Measurements from ENCODE around the gene YBEY. TPM values are rescaled to one million over a fixed set of nuclear protein-coding genes. Genes with fewer than 3 reads are reported as not detected.
A peak's percentile ranks its signal among the peaks of the same experiment; 100 is the strongest.
"Not testable (repeated sequence)": the region's sequence is repeated elsewhere in the genome, so short reads cannot be mapped to it uniquely, and the experiment has no call there.

The YBEY gene
- total RNA-seq (2012; rRNA removed) = 17.2 and 19.0 TPM in 2 replicates

- Histone ChIP-seq H3K36me3 (ENCODE audit: insufficient read depth, low read length) (peaks cover 24% of the 10 kb centered on the region), H3K27me3 (ENCODE audit: control insufficient read depth, insufficient read depth, low read length) (no peaks in the 10 kb centered on the region), H3K4me2 (ENCODE audit: low read length) (peak within 1 kb of the TSS; percentile 84), H3K9ac (ENCODE audit: low read depth, low read length) (peak within 1 kb of the TSS; percentile 97), H3K4me1 (ENCODE audit: control insufficient read depth, insufficient read depth, low read length) (peaks cover 19% of the 10 kb centered on the region), H3K9me3 (replicated peaks; ENCODE audit: low read length) (no peaks in the 10 kb centered on the region), H3K4me3 (ENCODE audit: low read length) (peak within 1 kb of the TSS; percentile 93)
Measured at GRCh38 chr21:46285761-46286647, at the start of gene YBEY. TSS of gene YBEY (plus strand) at chr21:46286342. CDS start at chr21:46286914, 572 bp downstream.

GRCh38 chr21:46237474-46237873, 48.7 kb upstream of the YBEY start:
- peaks cover 80% of the 10 kb centered on the region for H3K36me3 ChIP-seq (ENCODE audit: insufficient read depth, low read length)
- no peak overlapping the region for H3K4me2 ChIP-seq (ENCODE audit: low read length)

GRCh38 chr21:46239817-46240325, 46.3 kb upstream of the YBEY start:
- Histone ChIP-seq H3K9ac (ENCODE audit: low read depth, low read length) (no peak overlapping the region), H3K4me1 (ENCODE audit: control insufficient read depth, insufficient read depth, low read length) (no peaks in the 10 kb centered on the region), H3K4me2 (ENCODE audit: low read length) (no peak overlapping the region), H3K27me3 (ENCODE audit: control insufficient read depth, insufficient read depth, low read length) (no peaks in the 10 kb centered on the region), H3K9me3 (replicated peaks; ENCODE audit: low read length) (no peaks in the 10 kb centered on the region), H3K36me3 (ENCODE audit: insufficient read depth, low read length) (peaks cover 81% of the 10 kb centered on the region), H3K4me3 (ENCODE audit: low read length) (no peak overlapping the region)

More at GRCh38 chr21:46237474-46237873, 48.7 kb upstream of the YBEY start:
- no peaks in the 10 kb centered on the region for H3K9me3 ChIP-seq (replicated peaks; ENCODE audit: low read length)
- no peaks in the 10 kb centered on the region for H3K27me3 ChIP-seq (ENCODE audit: control insufficient read depth, insufficient read depth, low read length)
- H3K4me1 ChIP-seq (ENCODE audit: control insufficient read depth, insufficient read depth, low read length) = no peaks in the 10 kb centered on the region
- H3K9ac ChIP-seq (ENCODE audit: low read depth, low read length) = no peak overlapping the region
- no peak overlapping the region for H3K4me3 ChIP-seq (ENCODE audit: low read length)

GRCh38 chr21:46241577-46241976, 44.6 kb upstream of the YBEY start:
- not testable (repeated sequence) for H3K9me3 ChIP-seq (replicated peaks; ENCODE audit: low read length)
- peaks cover 80% of the 10 kb centered on the region for H3K36me3 ChIP-seq (ENCODE audit: insufficient read depth, low read length)

GRCh38 chr21:46243325-46243724, 42.8 kb upstream of the YBEY start:
- H3K4me3 ChIP-seq (ENCODE audit: low read length) = no peak overlapping the region
- H3K9ac ChIP-seq (ENCODE audit: low read depth, low read length) = no peak overlapping the region
- H3K4me2 ChIP-seq (ENCODE audit: low read length) = no peak overlapping the region
- peaks cover 92% of the 10 kb centered on the region for H3K36me3 ChIP-seq (ENCODE audit: insufficient read depth, low read length)
- no peaks in the 10 kb centered on the region for H3K27me3 ChIP-seq (ENCODE audit: control insufficient read depth, insufficient read depth, low read length)
- no peaks in the 10 kb centered on the region for H3K4me1 ChIP-seq (ENCODE audit: control insufficient read depth, insufficient read depth, low read length)
- no peaks in the 10 kb centered on the region for H3K9me3 ChIP-seq (replicated peaks; ENCODE audit: low read length)

More at GRCh38 chr21:46241577-46241976, 44.6 kb upstream of the YBEY start:
- not testable (repeated sequence) for H3K4me3 ChIP-seq (ENCODE audit: low read length); H3K4me2 ChIP-seq (ENCODE audit: low read length); H3K27me3 ChIP-seq (ENCODE audit: control insufficient read depth, insufficient read depth, low read length); H3K9ac ChIP-seq (ENCODE audit: low read depth, low read length); H3K4me1 ChIP-seq (ENCODE audit: control insufficient read depth, insufficient read depth, low read length)

- Histone ChIP-seq H3K27me3 (ENCODE audit: control insufficient read depth, insufficient read depth, low read length) (no peaks in the 10 kb centered on the region), H3K4me1 (ENCODE audit: control insufficient read depth, insufficient read depth, low read length) (no peaks in the 10 kb centered on the region), H3K4me2 (ENCODE audit: low read length) (no peak overlapping the region), H3K9ac (ENCODE audit: low read depth, low read length) (no peak overlapping the region), H3K4me3 (ENCODE audit: low read length) (no peak overlapping the region), H3K9me3 (replicated peaks; ENCODE audit: low read length) (no peaks in the 10 kb centered on the region), H3K36me3 (ENCODE audit: insufficient read depth, low read length) (peaks cover 88% of the 10 kb centered on the region)
Measured at GRCh38 chr21:46243960-46244361, 42.2 kb upstream of the YBEY start.

GRCh38 chr21:46244602-46245001, 41.5 kb upstream of the YBEY start:
- Histone ChIP-seq H3K36me3 (ENCODE audit: insufficient read depth, low read length) (peaks cover 87% of the 10 kb centered on the region), H3K4me3 (ENCODE audit: low read length) (no peak overlapping the region), H3K4me1 (ENCODE audit: control insufficient read depth, insufficient read depth, low read length) (no peaks in the 10 kb centered on the region), H3K27me3 (ENCODE audit: control insufficient read depth, insufficient read depth, low read length) (no peaks in the 10 kb centered on the region), H3K9ac (ENCODE audit: low read depth, low read length) (no peak overlapping the region), H3K9me3 (replicated peaks; ENCODE audit: low read length) (no peaks in the 10 kb centered on the region), H3K4me2 (ENCODE audit: low read length) (no peak overlapping the region)

GRCh38 chr21:46245213-46245915, 40.8 kb upstream of the YBEY start:
- no peak overlapping the region for H3K9ac ChIP-seq (ENCODE audit: low read depth, low read length)
- peaks cover 88% of the 10 kb centered on the region for H3K36me3 ChIP-seq (ENCODE audit: insufficient read depth, low read length)
- no peak overlapping the region for H3K4me2 ChIP-seq (ENCODE audit: low read length)
- H3K4me1 ChIP-seq (ENCODE audit: control insufficient read depth, insufficient read depth, low read length) = no peaks in the 10 kb centered on the region
- H3K27me3 ChIP-seq (ENCODE audit: control insufficient read depth, insufficient read depth, low read length) = no peaks in the 10 kb centered on the region
- H3K9me3 ChIP-seq (replicated peaks; ENCODE audit: low read length) = no peaks in the 10 kb centered on the region
- no peak overlapping the region for H3K4me3 ChIP-seq (ENCODE audit: low read length)

- Histone ChIP-seq H3K4me1 (ENCODE audit: control insufficient read depth, insufficient read depth, low read length) (no peaks in the 10 kb centered on the region), H3K4me3 (ENCODE audit: low read length) (no peak overlapping the region), H3K9me3 (replicated peaks; ENCODE audit: low read length) (no peaks in the 10 kb centered on the region), H3K9ac (ENCODE audit: low read depth, low read length) (no peak overlapping the region), H3K27me3 (ENCODE audit: control insufficient read depth, insufficient read depth, low read length) (no peaks in the 10 kb centered on the region), H3K4me2 (ENCODE audit: low read length) (no peak overlapping the region), H3K36me3 (ENCODE audit: insufficient read depth, low read length) (peaks cover 88% of the 10 kb centered on the region)
Measured at GRCh38 chr21:46246345-46246744, 39.8 kb upstream of the YBEY start.

GRCh38 chr21:46247699-46248421, 38.3 kb upstream of the YBEY start:
- no peaks in the 10 kb centered on the region for H3K4me1 ChIP-seq (ENCODE audit: control insufficient read depth, insufficient read depth, low read length)
- no peak overlapping the region for H3K9ac ChIP-seq (ENCODE audit: low read depth, low read length)
- no peaks in the 10 kb centered on the region for H3K27me3 ChIP-seq (ENCODE audit: control insufficient read depth, insufficient read depth, low read length)
- H3K4me3 ChIP-seq (ENCODE audit: low read length) = no peak overlapping the region
- H3K9me3 ChIP-seq (replicated peaks; ENCODE audit: low read length) = no peaks in the 10 kb centered on the region
- peaks cover 87% of the 10 kb centered on the region for H3K36me3 ChIP-seq (ENCODE audit: insufficient read depth, low read length)
- no peak overlapping the region for H3K4me2 ChIP-seq (ENCODE audit: low read length)

GRCh38 chr21:46248422-46248782, 37.7 kb upstream of the YBEY start:
- Histone ChIP-seq H3K36me3 (ENCODE audit: insufficient read depth, low read length) (peaks cover 87% of the 10 kb centered on the region), H3K4me1 (ENCODE audit: control insufficient read depth, insufficient read depth, low read length) (no peaks in the 10 kb centered on the region), H3K4me2 (ENCODE audit: low read length) (no peak overlapping the region), H3K4me3 (ENCODE audit: low read length) (no peak overlapping the region), H3K9me3 (replicated peaks; ENCODE audit: low read length) (no peaks in the 10 kb centered on the region), H3K9ac (ENCODE audit: low read depth, low read length) (no peak overlapping the region), H3K27me3 (ENCODE audit: control insufficient read depth, insufficient read depth, low read length) (no peaks in the 10 kb centered on the region)

Measured in skeletal muscle satellite cell (primary cell).